GM19452 (cell line): Measurements from ENCODE around the gene BTG3.
A peak's percentile ranks its signal among the peaks of the same experiment; 100 is the strongest.

Experiments used
- ATAC-seq: cut with Tn5 transposase; IDR thresholded peaks from one replicate; pipeline ENCODE4 v1.9.1; 2021; ENCODE audit not compliant: unreplicated experiment

BTG3 gene

DNA sequence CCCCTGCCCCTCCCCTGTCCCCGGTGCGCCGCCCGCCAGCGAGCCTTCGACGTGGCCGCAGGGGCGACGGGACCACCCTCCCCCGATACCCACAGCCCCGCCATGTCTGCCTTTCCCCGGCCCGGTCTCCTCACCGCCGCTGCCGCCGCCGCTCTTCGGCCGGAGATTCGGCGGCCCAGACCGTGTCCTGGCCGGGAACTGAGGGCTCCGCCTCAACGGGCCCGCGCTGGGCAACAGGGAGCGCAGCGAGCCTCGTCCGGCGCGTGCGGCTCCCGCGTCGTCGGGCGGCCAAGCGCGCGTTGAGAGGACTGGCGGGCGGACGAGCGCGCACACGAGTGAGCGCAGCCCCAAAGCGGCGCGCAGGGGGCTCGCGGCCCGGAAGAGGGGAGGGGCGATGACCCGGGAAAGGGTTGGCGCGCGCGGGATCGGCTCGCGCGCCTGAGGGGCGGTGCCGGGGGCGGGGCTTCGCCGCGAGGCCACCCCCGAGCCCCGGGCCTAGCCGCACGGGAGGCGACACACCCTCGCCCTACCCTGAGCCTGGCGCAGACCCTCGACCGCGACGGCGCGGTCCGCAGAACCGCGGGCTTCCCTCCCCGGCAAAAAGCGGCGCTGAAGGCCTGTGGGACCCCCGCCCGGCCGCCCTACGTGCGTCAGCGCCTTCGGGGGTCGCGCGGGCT is at the start of gene BTG3:
Gene BTG3 (minus strand): TSS at position 337 of the 677 bp plus-strand sequence. CDS start 3,757 bp downstream, outside the sequence.
- peak; percentile 73 for ATAC-seq

DNA sequence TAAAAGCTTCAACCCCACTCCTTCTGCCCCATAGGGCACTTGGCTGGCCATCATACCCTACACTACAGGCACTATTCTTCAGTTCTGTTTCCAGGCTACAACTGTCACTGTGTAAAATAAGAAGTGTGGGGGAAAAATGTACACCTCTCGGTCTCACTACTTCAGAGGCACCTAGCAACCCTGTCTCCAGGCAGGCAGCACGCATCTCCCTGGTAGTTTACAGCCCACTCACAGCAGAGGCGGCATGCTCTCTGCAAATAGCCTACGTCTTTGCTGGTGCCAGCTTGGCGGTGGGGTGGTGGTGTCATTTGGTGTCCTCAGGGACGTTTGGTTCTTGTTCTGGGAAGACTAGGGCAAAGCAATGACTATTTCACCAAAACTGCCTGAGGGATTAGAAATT is 48.2 kb upstream of the BTG3 start:
- no peak for ATAC-seq

GRCh38 chr21:17660452-17660851 is 47.8 kb upstream of the BTG3 start:
- ATAC-seq, result no peak

- no peak for ATAC-seq
Measured at GRCh38 chr21:17658931-17659330, 46.2 kb upstream of the BTG3 start.

DNA sequence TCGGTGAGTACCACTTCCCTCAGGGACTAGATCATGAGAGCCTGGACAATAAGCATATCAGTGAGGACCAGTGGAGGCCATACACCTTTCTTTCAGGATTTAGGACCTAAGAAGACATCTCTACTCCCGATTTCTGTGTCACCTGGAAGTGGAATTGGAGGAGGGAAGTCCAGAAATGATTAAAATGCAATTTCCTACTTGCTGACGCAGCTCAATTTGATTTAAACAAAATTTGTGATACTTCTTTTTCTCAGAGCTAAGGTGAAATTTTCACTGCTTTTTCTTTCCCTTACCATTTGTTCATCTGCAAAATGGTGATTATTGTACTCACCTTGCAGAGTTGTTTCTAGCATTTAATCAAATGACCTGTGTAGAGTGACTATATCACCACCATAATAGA is 38.8 kb upstream of the BTG3 start:
- no peak for ATAC-seq

- ATAC-seq, result no peak
Measured at GRCh38 chr21:17650292-17650691, 37.6 kb upstream of the BTG3 start.

- ATAC-seq, result no peak
Measured at GRCh38 chr21:17646790-17647189, 34.1 kb upstream of the BTG3 start.

- ATAC-seq, result no peak
Measured at GRCh38 chr21:17644186-17644585, 31.5 kb upstream of the BTG3 start.

GRCh38 chr21:17640821-17641220 is 28.1 kb upstream of the BTG3 start:
- no peak for ATAC-seq

DNA sequence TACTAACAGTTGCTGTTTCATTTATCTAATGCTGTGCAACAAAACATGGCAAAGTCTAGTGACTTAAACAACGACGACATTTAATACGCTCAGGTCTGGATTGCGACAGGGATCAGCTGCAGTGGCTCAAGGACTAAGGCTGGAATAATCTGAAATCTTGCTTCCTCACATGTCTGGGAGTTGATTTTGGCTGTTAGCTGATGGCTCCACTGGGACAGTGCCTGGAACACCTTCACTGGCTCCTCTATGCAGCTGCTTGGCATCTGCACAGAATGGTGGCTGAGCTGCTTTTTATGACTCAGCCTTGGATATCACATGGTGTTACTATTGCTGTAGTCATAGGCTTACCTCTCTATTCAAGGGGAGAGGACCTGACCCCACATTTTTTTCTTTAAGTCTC is 24.0 kb upstream of the BTG3 start:
- no peak for ATAC-seq

- no peak for ATAC-seq
Measured at GRCh38 chr21:17631195-17631594, 18.5 kb upstream of the BTG3 start.

DNA sequence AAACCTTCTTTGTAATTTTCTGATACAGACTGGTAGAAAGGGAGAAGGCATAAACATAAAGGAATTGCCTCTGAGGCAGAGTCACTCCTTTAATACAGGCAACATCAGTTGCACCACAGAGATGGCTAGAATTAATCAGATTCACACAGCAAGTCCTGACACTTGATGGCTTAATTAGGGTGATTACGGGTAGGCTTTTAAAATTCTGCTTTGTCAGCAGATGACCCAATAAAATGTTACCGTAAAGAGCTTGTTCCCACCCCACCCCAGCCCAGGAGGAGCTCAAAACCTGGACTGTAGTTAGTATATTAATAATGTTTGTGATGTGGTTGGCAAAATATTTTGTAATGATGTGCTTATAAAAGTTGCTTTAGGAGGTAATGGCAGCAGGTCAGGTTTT is 9.3 kb upstream of the BTG3 start:
- ATAC-seq, result no peak

DNA sequence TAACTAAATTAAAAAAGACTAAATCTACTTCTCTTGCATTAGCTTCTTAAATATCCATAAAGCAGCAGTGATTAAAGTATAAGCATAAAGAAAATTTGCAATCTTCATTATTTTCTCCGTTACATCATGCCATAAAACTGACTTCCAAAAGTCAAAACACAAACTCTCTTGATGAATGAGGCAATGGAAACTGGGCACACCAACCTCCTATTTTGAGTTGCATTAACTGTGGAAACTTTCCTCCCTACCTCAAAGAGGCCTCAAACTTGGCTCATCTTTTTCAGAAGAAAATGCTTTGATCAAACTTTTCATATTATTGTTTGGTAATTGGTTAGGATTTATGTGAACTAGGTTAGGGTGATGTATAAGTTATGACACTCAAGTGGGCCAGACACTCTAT is 4.1 kb upstream of the BTG3 start:
- ATAC-seq, result no peak

GRCh38 chr21:17613242-17613676 is 558 bp upstream of the BTG3 start:
- ATAC-seq, result no peak

DNA sequence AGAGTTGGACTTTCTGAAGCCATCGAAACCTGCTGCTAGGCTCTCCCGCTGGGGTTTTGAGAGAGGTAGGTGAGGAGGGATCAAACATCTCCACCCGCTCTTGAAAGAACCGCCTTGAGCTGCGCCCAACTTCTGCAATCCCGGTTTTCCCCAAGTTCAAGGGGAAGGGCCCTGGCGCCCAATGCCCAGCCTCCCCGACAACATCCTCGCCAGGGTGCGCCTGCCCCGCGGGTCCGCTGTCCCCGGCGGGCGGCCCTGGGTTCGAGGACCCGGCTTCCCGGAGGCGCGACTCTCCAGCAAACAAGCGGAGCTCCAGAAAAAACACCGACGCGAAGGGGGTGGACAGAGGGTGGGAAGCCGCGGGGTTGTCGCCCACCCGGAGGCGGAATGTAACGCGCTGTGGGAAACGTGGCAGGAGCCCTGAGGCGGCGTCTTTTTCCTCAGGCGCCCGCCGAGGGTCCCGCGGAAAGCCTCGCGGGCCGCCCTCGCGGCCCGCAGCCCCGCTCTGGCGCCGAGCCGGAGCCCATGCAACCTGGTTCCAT is 607 bp downstream of the BTG3 start:
- peak; percentile 5 for ATAC-seq

DNA sequence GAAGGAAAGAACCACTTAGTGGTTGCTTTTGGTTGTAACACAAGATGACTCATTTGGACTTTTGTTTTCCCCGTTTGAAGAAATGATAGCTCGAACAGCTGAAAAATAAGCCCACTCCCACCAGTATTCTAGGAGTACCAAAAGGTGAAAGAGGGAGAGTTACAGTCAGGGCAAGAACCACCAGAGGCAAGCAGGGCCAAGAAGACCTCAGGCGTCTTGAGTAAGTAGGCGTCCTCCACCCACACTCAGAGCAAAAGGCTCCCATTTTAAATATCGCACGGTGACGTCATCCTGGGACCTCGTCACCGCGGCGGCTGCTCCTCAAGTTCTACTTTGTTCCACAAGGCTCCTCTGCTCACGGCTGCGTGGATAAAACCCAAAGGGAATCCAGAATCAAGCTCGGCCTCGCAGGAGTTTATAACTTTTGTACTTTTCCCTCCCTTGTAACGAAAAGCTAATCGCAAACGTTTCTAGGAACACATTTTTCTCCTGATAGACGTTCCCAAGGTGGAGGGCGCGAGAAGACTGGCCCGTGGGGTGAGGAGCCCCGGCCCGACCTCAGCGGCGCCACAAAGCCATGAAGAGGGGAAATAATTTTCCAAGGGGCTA is 1.2 kb downstream of the BTG3 start:
- peak; percentile 59 for ATAC-seq

DNA sequence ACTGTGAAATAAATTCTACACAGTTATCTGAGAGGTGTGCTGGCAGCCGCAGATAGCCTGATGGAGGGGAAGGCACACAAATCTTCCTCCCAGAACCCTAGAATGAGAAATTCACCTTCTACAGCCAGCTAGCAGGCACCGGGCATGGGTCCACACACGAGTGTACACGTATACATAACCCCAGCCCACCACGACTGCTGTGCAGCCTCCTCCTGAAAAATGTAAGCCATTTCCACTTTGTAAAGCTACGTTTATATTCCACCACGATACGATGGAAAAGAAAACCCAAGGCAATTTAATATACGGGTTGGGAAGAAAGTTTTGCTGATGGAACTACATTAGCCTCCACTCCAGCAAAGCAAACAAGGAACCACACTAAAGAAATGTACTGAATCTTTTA is 1.8 kb downstream of the BTG3 start:
- no peak for ATAC-seq

DNA sequence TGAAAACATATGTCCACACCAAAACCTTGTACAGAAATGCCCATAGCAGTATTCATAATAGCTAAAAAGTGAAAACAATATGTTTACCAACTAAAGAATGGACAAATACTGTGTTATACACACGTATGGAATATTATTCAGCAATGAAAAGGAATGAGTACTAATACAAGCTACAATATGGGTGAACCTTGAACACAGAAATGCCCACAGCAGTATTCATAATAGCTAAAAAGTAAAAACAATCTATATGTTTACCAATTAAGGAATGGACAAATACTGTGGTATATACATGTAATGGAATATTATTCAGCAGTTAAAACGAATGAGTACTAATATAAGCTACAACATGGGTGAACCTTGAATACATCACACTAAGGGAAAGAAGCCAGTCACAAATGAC is 3.0 kb downstream of the BTG3 start:
- ATAC-seq, result no peak

DNA sequence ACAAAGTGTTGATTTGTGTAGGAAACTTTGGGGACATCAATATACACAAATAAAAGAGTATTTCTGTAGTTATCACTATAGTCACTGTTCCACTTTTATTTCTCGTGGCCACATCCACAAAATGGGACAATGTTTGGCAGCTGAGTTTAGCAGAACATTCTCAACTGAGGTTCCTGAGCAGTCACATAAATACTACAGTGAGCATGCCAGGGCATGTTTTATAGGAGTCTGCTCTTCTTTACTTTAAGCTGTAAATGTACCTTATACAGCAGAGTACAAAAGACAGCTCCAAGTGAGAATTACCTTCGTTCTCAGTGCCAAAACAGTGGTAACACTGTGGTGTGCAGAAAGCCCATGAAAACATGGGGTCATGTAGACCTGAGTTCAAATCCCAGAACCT is 5.0 kb downstream of the BTG3 start:
- no peak for ATAC-seq

DNA sequence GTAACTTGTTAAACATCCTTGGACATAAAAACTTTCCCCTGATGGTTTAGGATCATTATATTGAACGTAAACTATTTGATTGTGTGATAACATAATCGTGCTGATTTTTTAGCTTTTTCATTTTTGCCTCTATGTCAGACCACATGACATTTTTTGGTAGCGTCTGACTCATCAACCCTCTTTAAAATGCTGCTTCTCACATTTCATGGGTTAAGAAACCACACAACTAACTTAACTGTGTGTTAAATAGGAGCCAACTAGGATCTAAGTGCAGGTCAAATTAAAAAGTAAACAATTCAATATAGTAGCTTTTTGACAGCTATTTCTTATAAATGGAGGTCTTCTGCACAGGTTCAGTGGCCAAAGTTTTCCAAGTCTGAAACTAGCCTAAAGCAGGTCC is 9.8 kb downstream of the BTG3 start:
- no peak for ATAC-seq

DNA sequence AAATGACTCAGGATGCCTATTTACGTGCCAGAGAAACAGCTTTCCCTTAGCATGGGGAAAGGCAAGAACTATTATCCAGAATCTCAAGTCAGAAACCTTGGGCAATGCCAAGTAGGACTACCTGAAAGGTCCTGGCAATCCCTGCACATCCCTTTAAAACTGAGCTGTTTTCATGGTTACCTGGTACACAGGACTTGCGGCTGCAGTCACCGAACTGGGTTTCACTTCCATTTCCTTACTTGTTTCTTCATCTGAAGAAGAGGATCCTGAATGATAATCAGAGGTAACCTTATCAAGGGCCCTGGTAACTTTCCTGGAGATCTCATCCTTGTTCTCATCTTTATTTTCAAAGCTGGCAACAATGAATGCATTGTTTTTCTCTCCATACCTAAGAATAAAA is 14.3 kb downstream of the BTG3 start:
- ATAC-seq, result peak; percentile 81

GRCh38 chr21:17597680-17598079 is 15.0 kb downstream of the BTG3 start:
- ATAC-seq, result no peak

DNA sequence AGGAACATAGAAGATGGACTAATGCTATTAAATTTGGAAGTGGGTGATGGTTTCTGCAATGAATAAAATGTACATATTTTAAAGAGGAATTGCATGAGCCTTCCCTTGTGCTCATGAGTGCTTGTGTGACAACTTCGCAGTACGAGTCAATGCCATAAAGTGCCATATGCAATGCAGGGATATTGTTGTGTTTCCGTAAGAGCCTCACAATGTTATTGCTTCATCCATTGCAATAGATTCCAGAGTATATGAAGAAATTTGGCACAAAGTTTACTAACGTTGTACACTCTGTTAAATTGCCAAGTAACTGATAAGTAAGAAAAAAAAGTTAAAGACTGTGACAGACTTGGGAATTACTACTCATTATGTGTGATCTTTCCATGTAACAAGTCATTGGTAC is 22.3 kb downstream of the BTG3 start:
- no peak for ATAC-seq
